Mesothelial cell of epicardium (in vitro differentiated cells): ENCODE data around the gene SIX5. TPM values are rescaled to one million over a fixed set of nuclear protein-coding genes. Genes with fewer than 3 reads are reported as not detected.
"Not testable (repeated sequence)": the region's sequence is repeated elsewhere in the genome, so short reads cannot be mapped to it uniquely, and the experiment has no call there.

Source experiments
- DNase-seq, 2 experiments: peaks; one replicate each; pipeline ENCODE4 v3.0.0; 2021; ENCODE audit warnings: low spot score in 2 of 2; ENCODE audit not compliant: unreplicated experiment in 2 of 2
- H3K27ac Mint-ChIP-seq: 2 replicates; pipeline ENCODE4 v1.8.0; 2021; ENCODE audit warnings: mixed read lengths
- H3K27me3 Mint-ChIP-seq: 2 replicates; pipeline ENCODE4 v1.8.0; 2021; ENCODE audit warnings: low read depth, mixed read lengths
- H3K36me3 Mint-ChIP-seq: 2 replicates; pipeline ENCODE4 v1.8.0; 2021; ENCODE audit warnings: mixed read lengths
- H3K4me1 Mint-ChIP-seq: 2 replicates; pipeline ENCODE4 v1.8.0; 2021; ENCODE audit warnings: mixed read lengths
- H3K4me3 Mint-ChIP-seq: 2 replicates; pipeline ENCODE4 v1.8.0; 2021; ENCODE audit warnings: mild to moderate bottlenecking, moderate library complexity, mixed read lengths
- H3K9me3 Mint-ChIP-seq: 2 replicates; pipeline ENCODE4 v1.8.0; 2021; ENCODE audit warnings: mixed read lengths
- CTCF ChIP-seq: fragments of 200-600 bp; sonication (generic); IDR thresholded peaks from one replicate; pipeline ENCODE4 v1.5.0; 2021; ENCODE audit warnings: antibody characterized with exemption; ENCODE audit not compliant: unreplicated experiment
- total RNA-seq: library from RNA; stranded (reverse); gene quantifications from 3 replicates; pipeline ENCODE4 v1.2.1, GENCODE V29; 2021

Gene SIX5
- total RNA-seq, 1 donor from 2014 or later: 50.3 TPM

- DNase-seq: no peak
- TF ChIP-seq CTCF: no peak
- Mint-ChIP-seq H3K9me3 (no peaks in the 10 kb centered on the region), H3K27me3 (no peaks in the 10 kb centered on the region), H3K36me3 (no peaks in the 10 kb centered on the region), H3K27ac (no peak overlapping the region), H3K4me3 (no peak overlapping the region), H3K4me1 (no peaks in the 10 kb centered on the region)
These were observed 15.5 kb downstream of the SIX5 start for GRCh38 chr19:45753548-45753947.

- Mint-ChIP-seq H3K27ac (no peak overlapping the region), H3K4me3 (no peak overlapping the region), H3K9me3 (no peaks in the 10 kb centered on the region), H3K36me3 (no peaks in the 10 kb centered on the region), H3K27me3 (no peaks in the 10 kb centered on the region), H3K4me1 (no peaks in the 10 kb centered on the region)
- DNase-seq: no peak
- TF ChIP-seq CTCF: no peak
These were observed 16.4 kb downstream of the SIX5 start for GRCh38 chr19:45752639-45753038.

GRCh38 chr19:45751483-45751882, 17.6 kb downstream of the SIX5 start:
- H3K27ac Mint-ChIP-seq, H3K4me3 Mint-ChIP-seq, H3K4me1 Mint-ChIP-seq, H3K36me3 Mint-ChIP-seq, DNase-seq, H3K27me3 Mint-ChIP-seq, H3K9me3 Mint-ChIP-seq: not testable (repeated sequence)

- Mint-ChIP-seq H3K27me3 (peaks cover 2% of the 10 kb centered on the region), H3K36me3 (no peaks in the 10 kb centered on the region), H3K9me3 (no peaks in the 10 kb centered on the region), H3K4me3 (no peak overlapping the region), H3K4me1 (no peaks in the 10 kb centered on the region), H3K27ac (no peak overlapping the region)
- no peak for DNase-seq
- TF ChIP-seq CTCF: no peak
These were observed 21.5 kb downstream of the SIX5 start for GRCh38 chr19:45747513-45747912.

GRCh38 chr19:45746866-45747265, 22.2 kb downstream of the SIX5 start:
- no peak overlapping the region for H3K4me3 Mint-ChIP-seq
- TF ChIP-seq CTCF: no peak
- H3K9me3 Mint-ChIP-seq: no peaks in the 10 kb centered on the region
- no peak overlapping the region for H3K27ac Mint-ChIP-seq
- no peak for DNase-seq
- peaks cover 2% of the 10 kb centered on the region for H3K27me3 Mint-ChIP-seq
- H3K4me1 Mint-ChIP-seq: no peaks in the 10 kb centered on the region
- H3K36me3 Mint-ChIP-seq: no peaks in the 10 kb centered on the region

GRCh38 chr19:45745606-45746005, 23.4 kb downstream of the SIX5 start:
- no peak overlapping the region for H3K27ac Mint-ChIP-seq
- no peaks in the 10 kb centered on the region for H3K4me1 Mint-ChIP-seq
- H3K4me3 Mint-ChIP-seq: no peak overlapping the region
- H3K9me3 Mint-ChIP-seq: no peaks in the 10 kb centered on the region
- H3K27me3 Mint-ChIP-seq: peaks cover 2% of the 10 kb centered on the region
- H3K36me3 Mint-ChIP-seq: no peaks in the 10 kb centered on the region
- TF ChIP-seq CTCF: no peak
- no peak for DNase-seq
